ENCODE results near the gene WIPF2. TPM values are rescaled to one million over a fixed set of nuclear protein-coding genes. Genes with fewer than 3 reads are reported as not detected.

The WIPF2 gene
- total RNA-seq, 2 experiments from 2014 or later = 24.1 to 26.1 TPM

DNA sequence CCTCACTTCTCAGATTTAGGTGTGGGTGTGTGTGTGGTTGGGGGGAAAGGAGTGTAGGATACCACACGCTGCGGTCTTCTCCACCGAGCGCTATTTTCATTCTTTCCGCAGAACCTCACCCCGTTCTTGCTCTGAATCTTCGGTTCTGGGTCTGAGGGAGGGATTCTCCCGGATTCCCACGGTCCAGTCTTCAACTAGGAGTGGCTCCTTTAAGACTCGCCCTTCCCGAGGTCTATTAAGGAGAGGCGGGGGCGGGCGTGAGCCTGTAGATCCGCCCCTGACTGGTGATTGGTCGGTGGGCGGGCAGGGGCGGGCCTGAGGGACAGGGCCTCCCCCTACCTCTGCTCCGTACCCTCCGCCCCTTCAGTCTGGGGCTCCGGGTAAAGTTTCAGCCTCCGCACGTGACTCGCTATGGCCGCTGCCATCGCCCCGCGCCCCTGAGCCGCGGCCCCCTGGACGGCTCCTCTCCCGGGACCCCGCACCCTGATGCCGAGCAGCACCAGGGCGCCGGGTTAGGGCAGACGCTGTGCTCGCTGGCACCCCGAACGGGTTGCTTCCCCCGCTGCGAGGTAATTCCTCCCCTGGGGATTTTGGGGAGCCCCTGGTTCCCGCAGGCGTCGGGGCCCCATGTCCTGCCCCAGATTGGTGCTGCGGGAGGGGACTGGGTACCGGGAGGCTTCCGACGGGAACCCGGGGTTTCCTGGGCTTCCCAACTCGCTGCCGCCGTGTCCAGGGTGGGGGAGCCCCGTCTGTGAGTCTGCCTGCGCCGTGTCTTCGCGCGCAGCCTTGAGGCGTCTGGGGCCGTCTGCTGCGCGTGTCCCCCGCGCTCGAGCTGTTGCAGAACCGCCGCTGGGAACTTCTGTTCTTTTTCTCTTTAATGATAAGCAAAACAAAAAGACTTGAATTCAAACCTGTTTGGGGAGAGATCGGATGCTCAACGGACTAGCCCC, 99.1 kb downstream of the WIPF2 start:
- DNase-seq (peak; percentile 95), ATAC-seq (peak; percentile 77)
- Mint-ChIP-seq H3K27ac (peak overlapping the region; percentile 88), H3K27me3 (no peaks in the 10 kb centered on the region), H3K9me3 (ENCODE audit: low read depth) (no peaks in the 10 kb centered on the region), H3K36me3 (peaks cover 3% of the 10 kb centered on the region), H3K4me3 (peak overlapping the region; percentile 94), H3K4me1 (peaks cover 82% of the 10 kb centered on the region)
- CTCF ChIA-PET = interaction anchor here (0.7 to 31.0 kb wide), 20 partner anchors 9 to 1330 kb away, joined by 3 to 433 read pairs (median 7); partner anchors contain the start of gene RARA

GRCh38 chr17:40318830-40319391, 99.8 kb downstream of the WIPF2 start:
- H3K9me3 Mint-ChIP-seq (ENCODE audit: low read depth) = no peaks in the 10 kb centered on the region
- no peaks in the 10 kb centered on the region for H3K27me3 Mint-ChIP-seq
- no peak for ATAC-seq
- H3K36me3 Mint-ChIP-seq = peaks cover 3% of the 10 kb centered on the region
- peak overlapping the region; percentile 94 for H3K4me3 Mint-ChIP-seq
- CTCF ChIA-PET = interaction anchor here (0.8 to 4.6 kb wide), 9 partner anchors 8 to 1329 kb away, joined by 3 to 51 read pairs (median 12); no protein-coding TSS in a partner anchor
- peak; percentile 52 for DNase-seq
- H3K27ac Mint-ChIP-seq = peak overlapping the region; percentile 88
- peaks cover 82% of the 10 kb centered on the region for H3K4me1 Mint-ChIP-seq

GRCh38 chr17:40319651-40320540, 100.8 kb downstream of the WIPF2 start:
- H3K9me3 Mint-ChIP-seq (ENCODE audit: low read depth) = no peaks in the 10 kb centered on the region
- CTCF ChIA-PET = interaction anchor here (0.8 to 4.6 kb wide), 8 partner anchors 7 to 35 kb away, joined by 5 to 51 read pairs (median 14); no protein-coding TSS in a partner anchor
- H3K27ac Mint-ChIP-seq = peak overlapping the region; percentile 97
- peak overlapping the region; percentile 94 for H3K4me3 Mint-ChIP-seq
- peaks cover 82% of the 10 kb centered on the region for H3K4me1 Mint-ChIP-seq
- no peaks in the 10 kb centered on the region for H3K27me3 Mint-ChIP-seq
- peaks cover 3% of the 10 kb centered on the region for H3K36me3 Mint-ChIP-seq
- ATAC-seq (no peak), DNase-seq (peak; percentile 71)

GRCh38 chr17:40320756-40321523, 101.8 kb downstream of the WIPF2 start:
- Mint-ChIP-seq H3K27ac (peak overlapping the region; percentile 97), H3K27me3 (no peaks in the 10 kb centered on the region), H3K9me3 (ENCODE audit: low read depth) (no peaks in the 10 kb centered on the region), H3K36me3 (peaks cover 3% of the 10 kb centered on the region), H3K4me1 (peaks cover 83% of the 10 kb centered on the region), H3K4me3 (peak overlapping the region; percentile 94)
- ATAC-seq (no peak), DNase-seq (peak; percentile 62)
- CTCF ChIA-PET = interaction anchor here (0.6 to 3.5 kb wide), 6 partner anchors 17 to 245 kb away, joined by 4 to 18 read pairs (median 12); no protein-coding TSS in a partner anchor

DNA sequence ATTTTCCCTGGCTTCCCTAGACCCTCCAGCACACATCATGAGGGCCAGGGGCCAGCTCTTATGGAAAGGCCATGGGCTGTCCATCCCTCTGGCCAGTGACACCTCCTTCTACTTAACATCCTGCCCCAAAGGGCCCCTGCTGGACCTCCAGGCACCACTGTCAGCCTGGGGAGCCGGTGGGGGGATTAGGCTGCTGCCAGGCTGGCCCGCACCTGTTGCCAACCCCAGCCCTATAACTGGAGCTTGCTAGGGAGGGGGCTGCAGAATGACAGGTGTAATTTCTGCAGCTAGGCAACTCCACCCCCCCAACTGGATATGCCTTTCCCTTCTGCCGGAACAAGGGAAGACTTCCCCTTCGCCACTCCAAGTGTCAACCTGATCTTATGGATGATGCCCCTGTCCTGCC, 102.4 kb downstream of the WIPF2 start:
- Mint-ChIP-seq H3K4me3 (peak overlapping the region; percentile 94), H3K4me1 (peaks cover 83% of the 10 kb centered on the region), H3K36me3 (peaks cover 3% of the 10 kb centered on the region), H3K27ac (peak overlapping the region; percentile 97), H3K27me3 (no peaks in the 10 kb centered on the region), H3K9me3 (ENCODE audit: low read depth) (no peaks in the 10 kb centered on the region)
- CTCF ChIA-PET = interaction anchor here (0.7 to 5.2 kb wide), 6 partner anchors 18 to 37 kb away, joined by 3 to 27 read pairs (median 8); no protein-coding TSS in a partner anchor
- DNase-seq (no peak), ATAC-seq (no peak)

GRCh38 chr17:40321961-40322357, 102.9 kb downstream of the WIPF2 start:
- CTCF ChIA-PET = interaction anchor here (0.7 to 5.2 kb wide), 7 partner anchors 9 to 36 kb away, joined by 3 to 27 read pairs (median 8); no protein-coding TSS in a partner anchor
- Mint-ChIP-seq H3K27ac (peak overlapping the region; percentile 97), H3K27me3 (no peaks in the 10 kb centered on the region), H3K36me3 (peaks cover 3% of the 10 kb centered on the region), H3K9me3 (ENCODE audit: low read depth) (no peaks in the 10 kb centered on the region), H3K4me3 (peak overlapping the region; percentile 94), H3K4me1 (peaks cover 87% of the 10 kb centered on the region)
- DNase-seq = no peak
- no peak for ATAC-seq

GRCh38 chr17:40322358-40323315, 103.5 kb downstream of the WIPF2 start:
- CTCF ChIA-PET = interaction anchor here (0.7 to 5.2 kb wide), 11 partner anchors 9 to 211 kb away, joined by 3 to 27 read pairs (median 4); partner anchors contain the start of gene WIPF2
- DNase-seq (peak; percentile 93), ATAC-seq (peak; percentile 37)
- Mint-ChIP-seq H3K36me3 (peaks cover 3% of the 10 kb centered on the region), H3K9me3 (ENCODE audit: low read depth) (no peaks in the 10 kb centered on the region), H3K27ac (peak overlapping the region; percentile 97), H3K4me3 (peak overlapping the region; percentile 94), H3K27me3 (no peaks in the 10 kb centered on the region), H3K4me1 (peaks cover 87% of the 10 kb centered on the region)

GRCh38 chr17:40323391-40324381, 104.6 kb downstream of the WIPF2 start:
- Mint-ChIP-seq H3K4me1 (peaks cover 92% of the 10 kb centered on the region), H3K27me3 (no peaks in the 10 kb centered on the region), H3K27ac (peak overlapping the region; percentile 97), H3K4me3 (peak overlapping the region; percentile 94), H3K36me3 (peaks cover 6% of the 10 kb centered on the region), H3K9me3 (ENCODE audit: low read depth) (no peaks in the 10 kb centered on the region)
- CTCF ChIA-PET = interaction anchor here (0.6 to 5.2 kb wide), 14 partner anchors 8 to 239 kb away, joined by 3 to 27 read pairs (median 4); no protein-coding TSS in a partner anchor
- peak; percentile 75 for DNase-seq
- peak; percentile 6 for ATAC-seq

DNA sequence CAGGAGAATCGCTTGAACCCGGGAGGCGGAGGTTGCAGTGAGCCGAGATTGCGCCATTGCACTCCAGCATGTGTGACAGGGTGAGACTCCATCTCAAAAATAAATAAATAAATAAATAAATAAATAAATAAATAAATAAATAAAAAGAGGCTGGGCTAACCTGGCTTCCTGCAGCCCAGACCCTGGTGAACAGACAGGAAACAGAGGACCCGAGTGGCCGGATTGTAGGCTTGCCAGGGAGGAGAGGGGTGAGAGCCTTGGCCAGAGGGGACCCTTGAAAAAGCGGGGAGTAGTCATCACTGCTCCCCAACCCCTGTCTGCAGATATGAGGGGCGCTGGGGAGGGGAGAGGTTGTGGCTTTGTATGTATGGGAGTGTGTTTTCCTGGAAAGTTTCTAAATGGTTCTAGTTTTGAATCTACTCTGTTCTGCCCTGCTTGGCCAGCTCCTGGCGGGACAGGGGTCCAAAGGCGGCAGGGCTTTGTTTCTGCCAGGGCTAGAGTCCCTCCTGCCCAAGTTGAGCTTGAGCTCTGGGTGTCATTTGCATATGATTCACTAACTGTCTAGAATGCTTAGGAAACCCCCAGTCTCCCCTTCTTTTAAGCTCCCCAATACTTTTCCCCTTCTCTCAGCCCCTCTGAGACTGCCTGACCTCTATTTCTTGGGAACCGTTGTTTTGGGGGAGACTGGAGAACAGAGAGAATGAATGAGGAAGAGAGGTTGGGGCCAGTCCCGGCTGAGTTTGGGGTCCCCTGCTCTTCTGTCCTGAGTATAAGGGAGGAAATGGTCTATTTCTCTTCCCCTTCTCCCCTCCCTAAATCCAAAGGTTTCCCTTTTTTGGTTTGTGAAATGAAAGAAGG, 106.3 kb downstream of the WIPF2 start:
- H3K4me3 Mint-ChIP-seq = peak overlapping the region; percentile 68
- CTCF ChIA-PET = interaction anchor here (1.0 to 5.2 kb wide), 10 partner anchors 8 to 33 kb away, joined by 3 to 51 read pairs (median 4); no protein-coding TSS in a partner anchor
- no peak for DNase-seq

More for the DNA sequence above, 106.3 kb downstream of the WIPF2 start:
- Mint-ChIP-seq H3K36me3 (peaks cover 12% of the 10 kb centered on the region), H3K4me1 (peaks cover 92% of the 10 kb centered on the region), H3K27me3 (no peaks in the 10 kb centered on the region), H3K27ac (peak overlapping the region; percentile 97), H3K9me3 (ENCODE audit: low read depth) (no peaks in the 10 kb centered on the region)
- no peak for ATAC-seq
